GM19467 (cell line): Measurements from ENCODE around the gene PTRH1.

Experiments used
- ATAC-seq: cut with Tn5 transposase; IDR thresholded peaks from one replicate; pipeline ENCODE4 v1.9.1; 2021; ENCODE audit warnings: mild to moderate bottlenecking, moderate library complexity; ENCODE audit not compliant: unreplicated experiment

PTRH1 gene

DNA sequence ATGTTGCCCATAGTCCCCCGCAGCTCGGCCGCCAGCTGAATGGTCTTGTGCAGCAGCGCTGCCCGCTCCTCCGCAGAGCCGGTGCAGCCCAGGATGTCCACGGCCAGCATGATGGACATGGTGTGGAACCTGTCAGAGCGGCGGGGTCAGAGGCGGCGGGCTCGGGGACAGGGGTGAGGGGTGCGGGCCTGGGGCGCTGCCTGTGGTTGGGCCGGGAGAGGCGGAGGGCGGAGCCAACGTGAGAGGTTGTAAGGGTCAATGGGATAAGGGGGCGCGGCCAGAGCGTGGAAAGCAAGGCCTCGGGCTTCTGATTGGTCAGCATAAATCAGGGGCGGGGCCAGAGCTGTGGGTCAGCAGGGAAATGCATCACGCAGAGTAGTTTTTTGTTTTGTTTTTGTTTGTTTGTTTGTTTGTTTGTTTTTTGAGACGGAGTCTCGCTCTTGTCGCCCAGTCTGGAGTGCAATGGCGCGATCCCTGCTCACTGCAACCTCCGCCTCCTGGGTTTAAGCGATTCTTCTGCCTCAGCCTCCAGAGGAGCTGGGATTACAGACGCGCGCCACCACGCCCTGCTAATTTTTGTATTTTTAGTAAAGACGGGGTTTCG lies 26.5 kb upstream of the PTRH1 start:
- ATAC-seq, result no peak

GRCh38 chr9:127739614-127740330 lies 24.3 kb upstream of the PTRH1 start:
- ATAC-seq, result no peak

DNA sequence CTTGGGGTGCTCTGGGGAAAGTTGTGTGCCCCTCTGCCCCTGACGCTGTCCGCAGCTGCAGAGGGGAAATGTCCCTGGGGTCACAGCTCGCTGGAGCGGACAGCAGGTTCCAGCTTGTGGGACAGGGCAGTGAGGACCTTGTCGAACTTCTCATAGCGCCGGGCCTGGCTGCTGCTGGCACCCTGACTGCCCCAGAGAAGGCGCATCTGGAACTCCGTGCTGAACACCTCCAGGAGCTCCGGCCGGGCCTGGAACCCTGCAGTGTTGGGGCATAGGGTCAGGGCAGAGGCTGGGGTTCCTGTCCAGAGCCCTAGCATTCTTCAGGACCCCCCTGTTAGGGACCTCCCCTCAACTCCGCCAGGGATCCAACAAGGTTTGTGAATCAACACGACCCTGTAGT lies 23.2 kb upstream of the PTRH1 start:
- ATAC-seq, result no peak

- no peak for ATAC-seq
These were observed 20.2 kb upstream of the PTRH1 start for GRCh38 chr9:127735530-127736185.

DNA sequence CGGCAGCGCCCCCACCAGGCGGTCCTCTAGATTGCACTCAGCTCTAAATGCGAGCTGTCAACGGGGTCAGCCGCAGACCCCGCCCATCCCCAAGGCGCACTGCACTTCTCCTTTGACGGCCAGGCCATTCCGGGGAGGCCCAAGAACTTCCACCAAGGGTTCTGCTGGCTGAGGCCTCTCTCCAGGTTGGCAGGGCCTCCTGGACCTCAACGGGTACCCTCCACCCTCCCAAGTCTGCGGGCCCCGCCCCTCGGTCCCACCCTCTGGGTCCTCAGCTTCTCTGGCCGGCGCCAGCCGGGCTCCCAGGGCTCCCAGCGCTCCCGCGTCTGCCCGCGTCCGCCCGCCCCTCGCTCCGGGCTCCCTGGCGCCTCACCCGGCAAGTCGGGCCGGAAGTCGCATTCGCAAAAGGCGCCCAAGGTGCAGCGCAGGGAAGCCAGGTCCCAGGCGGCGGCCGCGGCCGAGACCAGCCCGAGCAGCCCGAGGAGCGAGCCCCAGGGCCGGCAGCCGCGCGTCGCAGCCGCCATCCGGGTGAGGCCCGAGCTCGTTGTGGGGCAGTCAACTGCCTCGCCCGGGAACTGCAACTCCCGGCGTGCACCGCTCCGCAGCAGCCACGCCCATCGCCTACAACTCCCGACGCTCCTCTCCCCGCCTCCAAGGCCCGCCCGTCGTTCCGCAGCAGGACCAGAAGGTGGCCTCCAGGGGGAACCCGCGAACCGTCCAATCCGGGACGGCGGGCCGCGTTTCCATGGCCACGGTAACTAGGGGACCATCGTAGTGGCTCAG lies 19.5 kb upstream of the PTRH1 start, which contains the start of gene TOR2A:
TSS of gene TOR2A (minus strand) at position 548 of the 783 bp plus-strand sequence. CDS start at position 524, 24 bp downstream.
- ATAC-seq, result peak; percentile 85

DNA sequence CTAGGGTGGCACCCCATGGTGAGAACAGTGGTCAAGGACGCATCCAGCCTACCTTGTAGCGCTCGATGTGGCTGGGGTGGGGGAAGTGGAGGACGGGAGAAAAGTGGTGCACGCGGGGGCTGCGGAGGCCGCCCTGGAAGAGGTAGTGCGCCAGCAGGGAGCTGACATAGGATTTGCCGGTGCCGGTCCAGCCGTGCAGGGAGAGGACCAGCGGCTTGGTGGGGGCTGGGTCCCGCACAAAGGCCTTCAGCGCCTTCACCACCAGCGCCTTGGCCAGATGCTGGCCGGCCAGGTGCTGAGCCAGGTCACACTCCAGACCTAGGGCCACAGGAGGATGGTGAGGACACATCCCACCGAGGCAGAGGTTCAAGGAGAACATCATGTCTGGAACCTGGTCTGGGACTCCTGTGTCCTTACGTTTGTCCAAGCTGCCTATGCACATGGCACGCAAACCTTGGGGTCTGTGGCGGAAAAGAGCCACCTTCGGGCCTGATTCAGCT lies 18.8 kb upstream of the PTRH1 start:
- no peak for ATAC-seq

GRCh38 chr9:127733614-127734013 lies 18.2 kb upstream of the PTRH1 start:
- ATAC-seq, result no peak

DNA sequence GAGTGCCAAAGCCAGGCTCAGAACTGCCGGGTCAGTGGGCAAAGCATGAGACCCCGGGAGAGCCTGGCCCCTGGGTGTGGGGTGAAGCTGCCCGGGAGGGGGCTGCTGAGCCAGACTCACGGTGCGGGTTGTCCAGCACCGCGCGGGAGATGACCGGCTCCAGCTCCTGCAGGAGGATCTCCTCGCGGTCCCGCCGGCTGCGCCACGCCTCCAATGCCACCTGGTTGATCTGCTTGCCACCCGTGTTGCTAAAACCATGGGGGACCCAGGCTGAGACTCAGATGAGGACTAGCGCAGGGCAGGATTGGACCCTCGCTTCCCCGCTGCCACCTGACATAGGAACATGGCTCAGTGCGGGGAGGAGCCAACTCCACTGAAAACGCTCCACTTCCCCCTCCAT lies 17.0 kb upstream of the PTRH1 start:
- ATAC-seq, result no peak

- ATAC-seq, result no peak
These were observed 16.5 kb upstream of the PTRH1 start for GRCh38 chr9:127731938-127732337.

DNA sequence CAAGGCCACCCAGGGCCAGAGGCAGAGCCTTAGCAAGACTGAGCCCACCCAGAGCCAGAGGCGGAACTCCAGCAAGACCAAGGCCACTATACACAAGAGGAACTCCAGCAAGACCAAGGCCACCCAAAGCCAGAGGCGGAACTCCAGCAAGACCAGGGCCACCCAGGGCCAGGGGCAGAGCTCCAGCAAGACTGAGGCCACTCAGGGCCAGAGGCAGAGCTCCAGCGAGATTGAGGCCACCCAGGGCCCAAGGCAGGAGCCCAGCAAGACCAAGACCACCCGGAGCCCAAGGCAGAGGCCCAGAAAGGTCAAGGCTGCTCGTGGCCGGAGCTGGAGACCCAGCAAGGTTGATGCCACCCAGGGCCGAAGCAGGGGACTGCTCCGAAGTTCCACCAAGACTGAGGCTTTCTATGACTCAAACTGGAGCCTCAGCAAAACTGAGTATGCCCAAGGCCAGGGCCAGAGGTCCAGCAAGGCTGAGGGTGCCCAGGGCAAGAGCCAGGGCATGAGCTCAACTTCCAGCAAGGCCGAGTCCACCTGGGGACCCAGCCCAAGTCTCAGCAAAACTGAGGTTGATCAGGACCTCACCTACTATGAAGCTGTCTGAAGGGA lies 15.4 kb upstream of the PTRH1 start:
- ATAC-seq, result no peak

DNA sequence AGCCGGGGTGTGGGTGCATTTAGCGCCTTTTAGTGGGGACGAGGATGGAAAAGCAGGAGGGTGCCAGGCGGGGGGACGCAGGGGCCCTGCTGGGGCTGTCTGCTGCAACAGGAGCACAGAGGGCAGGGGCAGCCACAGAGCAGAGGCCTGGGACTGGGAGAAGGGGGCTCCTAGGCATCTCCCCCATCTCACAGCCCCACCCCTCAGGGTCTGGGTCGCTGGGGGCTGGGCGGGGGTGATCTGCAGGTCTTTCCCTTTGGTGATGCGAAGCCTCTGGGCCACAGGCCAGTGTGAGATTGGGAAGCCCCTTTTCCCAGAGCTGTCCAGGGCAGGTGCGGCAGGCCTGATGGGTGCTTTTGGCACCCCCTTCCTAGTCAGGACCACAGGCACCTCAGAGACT lies 14.8 kb upstream of the PTRH1 start:
- no peak for ATAC-seq

- no peak for ATAC-seq
These were observed 14.2 kb upstream of the PTRH1 start for GRCh38 chr9:127729522-127730256.

DNA sequence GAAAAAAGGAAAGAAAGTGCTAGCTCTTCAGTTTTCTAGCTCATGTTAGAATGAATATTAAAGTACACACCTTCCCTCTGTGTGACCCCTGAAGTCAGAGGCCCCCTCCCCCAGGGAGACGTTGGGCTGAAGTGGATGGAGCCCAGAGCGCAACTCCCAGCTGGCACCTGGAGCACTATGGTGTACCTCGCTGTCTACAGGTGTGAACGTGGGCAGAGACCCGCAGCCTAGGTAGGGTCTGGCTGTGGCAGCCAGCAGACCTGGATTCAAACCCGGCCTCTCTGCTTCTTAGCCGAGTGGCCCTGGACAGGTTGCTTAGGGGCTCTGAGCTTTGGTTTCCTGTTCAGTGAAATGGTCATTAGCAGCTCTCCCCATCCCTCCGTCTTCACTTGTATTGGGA lies 13.3 kb upstream of the PTRH1 start:
- ATAC-seq, result no peak

DNA sequence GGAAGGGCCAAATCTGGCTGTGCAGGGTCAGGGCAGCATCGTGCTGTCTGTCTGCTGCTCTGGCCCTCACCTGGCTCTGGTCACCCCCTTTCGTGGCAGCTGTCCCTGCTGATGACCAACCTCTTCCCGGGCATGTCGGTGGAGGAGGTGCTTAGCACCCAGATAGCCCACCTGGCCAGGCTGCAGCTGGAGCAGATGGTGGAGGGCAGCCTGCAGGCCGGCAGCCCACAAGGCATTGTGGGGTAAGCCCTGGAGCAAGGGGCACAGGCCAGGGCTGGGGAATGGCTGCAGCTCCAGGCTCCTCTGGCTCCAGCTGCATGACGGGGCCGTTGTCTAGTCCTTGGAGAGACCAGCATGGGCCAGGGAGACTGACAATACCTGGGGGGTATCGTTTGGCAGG lies 11.4 kb upstream of the PTRH1 start:
- ATAC-seq, result no peak

GRCh38 chr9:127724012-127724411 lies 8.5 kb upstream of the PTRH1 start:
- no peak for ATAC-seq

GRCh38 chr9:127723444-127723843 lies 8.0 kb upstream of the PTRH1 start:
- no peak for ATAC-seq

- no peak for ATAC-seq
These were observed 7.5 kb upstream of the PTRH1 start for GRCh38 chr9:127723013-127723412.

- no peak for ATAC-seq
These were observed 6.7 kb upstream of the PTRH1 start for GRCh38 chr9:127722055-127722745.

GRCh38 chr9:127721391-127721821 lies 5.9 kb upstream of the PTRH1 start:
- no peak for ATAC-seq

- no peak for ATAC-seq
These were observed 5.4 kb upstream of the PTRH1 start for GRCh38 chr9:127720865-127721227.
